Activated B cell treated with CpG ODN at 0.5 μM for 24 hours (primary cell): ENCODE measurements around the gene ST6GALNAC6. TPM values are rescaled to one million over a fixed set of nuclear protein-coding genes. Genes with fewer than 3 reads are reported as not detected.

Experiments
- ATAC-seq: fragments of 200-7000 bp; cut with Tn5 transposase; one replicate; pipeline ENCODE4 v1.10.0; 2021; ENCODE audit warnings: low read depth, mild to moderate bottlenecking, moderate library complexity
- CTCF ChIA-PET: fragments of 350-600 bp; sonication (Branson Sonifier 250); formaldehyde crosslinking; loops from one replicate; lab custom pipeline; 2021; ENCODE audit warnings: antibody characterized with exemption; lab: Charles Lee
- POLR2A ChIA-PET: fragments of 350-600 bp; sonication (Branson Sonifier 250); formaldehyde crosslinking; loops from one replicate; lab custom pipeline; 2021; ENCODE audit warnings: antibody characterized with exemption; lab: Charles Lee
- DNase-seq: peaks from one replicate; pipeline ENCODE4 v3.0.0; 2022
- H3K27ac Mint-ChIP-seq: one replicate; pipeline ENCODE4 v1.8.0; 2020; ENCODE audit warnings: mixed read lengths
- H3K27me3 Mint-ChIP-seq: one replicate; pipeline ENCODE4 v1.8.0; 2021; ENCODE audit warnings: mixed read lengths
- H3K36me3 Mint-ChIP-seq: one replicate; pipeline ENCODE4 v1.8.0; 2021; ENCODE audit warnings: low read depth, mixed read lengths
- H3K4me1 Mint-ChIP-seq: one replicate; pipeline ENCODE4 v1.8.0; 2021; ENCODE audit warnings: mixed read lengths
- H3K4me3 Mint-ChIP-seq: one replicate; pipeline ENCODE4 v1.8.0; 2020; ENCODE audit warnings: mild to moderate bottlenecking, mixed read lengths
- H3K9me3 Mint-ChIP-seq: one replicate; pipeline ENCODE4 v1.8.0; 2020; ENCODE audit warnings: mixed read lengths
- CTCF ChIP-seq: fragments of 200-600 bp; IDR thresholded peaks from one replicate; pipeline ENCODE4 v1.8.0; 2022; ENCODE audit warnings: antibody characterized with exemption, mild to moderate bottlenecking
- intact Hi-C: fragments of 100-400 bp; cut with micrococcal nuclease; formaldehyde crosslinking; loops from one replicate; pipeline ENCODE4 v1.15.1; 2024
- total RNA-seq: library from RNA; stranded (reverse); gene quantifications from 2 replicates; pipeline ENCODE4 v1.2.3, GENCODE V29; 2022

Gene ST6GALNAC6
- total RNA-seq, 1 donor from 2014 or later: 47.5 TPM

GRCh38 chr9:127927201-127927987 is 28.0 kb upstream of the ST6GALNAC6 start:
- ATAC-seq: peak; percentile 40
- Mint-ChIP-seq H3K4me3 (peak overlapping the region; percentile 78), H3K27me3 (peaks cover 7% of the 10 kb centered on the region), H3K36me3 (no peaks in the 10 kb centered on the region), H3K9me3 (no peaks in the 10 kb centered on the region), H3K4me1 (peaks cover 30% of the 10 kb centered on the region), H3K27ac (no peak overlapping the region)
- intact Hi-C loops: no loop called here
- ChIA-PET POLR2A (interaction anchor here (0.6 kb wide), 3 partner anchors 41 to 447 kb away, joined by 4 to 7 read pairs (median 5); no protein-coding TSS in a partner anchor), CTCF (no interaction called here)
- TF ChIP-seq CTCF: no peak
- no peak for DNase-seq

- H3K27ac Mint-ChIP-seq: no peak overlapping the region
- ChIA-PET CTCF (no interaction called here), POLR2A (no interaction called here)
- H3K27me3 Mint-ChIP-seq: peaks cover 7% of the 10 kb centered on the region
- H3K4me3 Mint-ChIP-seq: peak overlapping the region; percentile 78
- DNase-seq (no peak), ATAC-seq (peak; percentile 6)
- no peak for TF ChIP-seq CTCF
- H3K4me1 Mint-ChIP-seq: peaks cover 34% of the 10 kb centered on the region
- H3K36me3 Mint-ChIP-seq: no peaks in the 10 kb centered on the region
- no peaks in the 10 kb centered on the region for H3K9me3 Mint-ChIP-seq
- intact Hi-C loops: no loop called here
These were observed 27.4 kb upstream of the ST6GALNAC6 start for GRCh38 chr9:127926906-127927200.

- no peak overlapping the region for H3K4me3 Mint-ChIP-seq
- DNase-seq (no peak), ATAC-seq (no peak)
- no peaks in the 10 kb centered on the region for H3K36me3 Mint-ChIP-seq
- POLR2A ChIA-PET: interaction anchor here (0.6 to 0.7 kb wide), 2 partner anchors 10 to 1812 kb away, joined by 3 read pairs; partner anchors contain the start of gene ST6GALNAC4
- no peaks in the 10 kb centered on the region for H3K9me3 Mint-ChIP-seq
- no peak overlapping the region for H3K27ac Mint-ChIP-seq
- intact Hi-C loops: no loop called here
- no peak for TF ChIP-seq CTCF
- H3K4me1 Mint-ChIP-seq: peaks cover 33% of the 10 kb centered on the region
- CTCF ChIA-PET: interaction anchor here (1.1 to 1.4 kb wide), 2 partner anchors 191 to 712 kb away, joined by 3 read pairs; partner anchors contain the start of gene TOR2A
- peaks cover 7% of the 10 kb centered on the region for H3K27me3 Mint-ChIP-seq
These were observed 26.8 kb upstream of the ST6GALNAC6 start for GRCh38 chr9:127925959-127926905.

- ChIA-PET POLR2A (interaction anchor here (0.7 kb wide), 1 partner anchor 140 kb away, joined by 8 read pairs; no protein-coding TSS in a partner anchor), CTCF (interaction anchor here (1.1 to 5.5 kb wide), 3 partner anchors 54 to 710 kb away, joined by 3 to 48 read pairs (median 3); partner anchors contain the start of gene TOR2A)
- intact Hi-C loops: no loop called here
- no peaks in the 10 kb centered on the region for H3K36me3 Mint-ChIP-seq
- no peaks in the 10 kb centered on the region for H3K9me3 Mint-ChIP-seq
- H3K4me1 Mint-ChIP-seq: peaks cover 31% of the 10 kb centered on the region
- no peak overlapping the region for H3K27ac Mint-ChIP-seq
- ATAC-seq (no peak), DNase-seq (no peak)
- no peak overlapping the region for H3K4me3 Mint-ChIP-seq
- no peak for TF ChIP-seq CTCF
- peaks cover 7% of the 10 kb centered on the region for H3K27me3 Mint-ChIP-seq
These were observed 25.5 kb upstream of the ST6GALNAC6 start for GRCh38 chr9:127924736-127925444.
